Raji (cell line): Measurements from ENCODE around the gene OTUB2.

Experiments
- POLR2A ChIP-seq: IDR thresholded peaks from 2 replicates; pipeline ENCODE4 v1.6.1; 2011; ENCODE audit warnings: low read depth, low read length, control low read depth; ENCODE audit not compliant: insufficient read depth

OTUB2 gene

DNA sequence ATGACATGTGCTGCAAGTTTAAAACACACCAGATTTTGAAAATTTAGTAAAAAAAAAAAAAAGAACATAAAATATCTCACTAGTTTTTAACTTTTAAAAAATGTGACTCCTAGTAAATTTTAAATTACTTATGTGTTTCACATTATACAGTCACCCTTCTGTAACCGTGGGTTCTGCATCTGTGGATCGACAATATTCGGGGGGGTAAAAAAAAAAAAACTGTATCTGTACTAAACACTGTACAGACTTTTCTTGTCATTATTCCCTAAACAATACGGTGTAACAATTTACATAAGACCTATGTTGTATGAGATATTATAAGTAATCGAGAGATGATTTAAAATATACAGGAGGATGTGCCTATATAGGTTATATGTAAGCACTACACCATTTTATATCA lies 51.7 kb downstream of the OTUB2 start:
- TF ChIP-seq POLR2A: no peak

DNA sequence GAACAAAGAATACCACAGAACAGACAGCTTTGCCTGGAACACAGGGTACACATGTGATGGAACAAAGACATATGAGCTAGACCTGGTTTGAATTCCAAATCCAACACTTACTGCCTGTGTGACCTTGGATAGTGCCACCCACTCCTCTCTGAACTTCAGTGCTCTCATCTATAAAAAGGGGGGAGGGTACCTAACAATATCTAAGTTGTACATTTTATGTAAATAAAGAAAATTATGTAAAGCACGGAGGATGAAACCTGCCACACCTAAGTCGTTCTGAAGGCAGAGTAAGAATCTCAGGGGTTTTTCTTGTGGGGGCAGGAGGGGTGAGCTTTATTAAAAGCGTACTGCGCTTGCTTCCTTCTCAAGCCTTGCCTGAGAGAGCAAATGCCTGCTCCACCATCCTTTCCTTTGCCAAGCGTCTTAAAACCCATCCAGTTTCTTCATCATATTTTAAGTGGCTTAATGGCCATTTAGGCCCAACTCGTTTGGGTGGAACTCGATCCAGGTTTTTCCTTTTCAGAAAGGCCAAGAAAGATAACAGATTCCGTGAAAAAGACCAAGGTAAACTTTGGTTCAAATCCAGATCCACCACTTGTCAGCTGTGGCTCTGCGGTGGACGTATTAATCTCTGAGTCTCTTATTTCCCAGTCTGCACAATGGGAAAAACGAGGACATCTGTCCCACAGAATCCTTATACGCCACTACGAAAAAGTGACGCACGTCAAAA lies 53.9 kb downstream of the OTUB2 start:
- TF ChIP-seq POLR2A: no peak

DNA sequence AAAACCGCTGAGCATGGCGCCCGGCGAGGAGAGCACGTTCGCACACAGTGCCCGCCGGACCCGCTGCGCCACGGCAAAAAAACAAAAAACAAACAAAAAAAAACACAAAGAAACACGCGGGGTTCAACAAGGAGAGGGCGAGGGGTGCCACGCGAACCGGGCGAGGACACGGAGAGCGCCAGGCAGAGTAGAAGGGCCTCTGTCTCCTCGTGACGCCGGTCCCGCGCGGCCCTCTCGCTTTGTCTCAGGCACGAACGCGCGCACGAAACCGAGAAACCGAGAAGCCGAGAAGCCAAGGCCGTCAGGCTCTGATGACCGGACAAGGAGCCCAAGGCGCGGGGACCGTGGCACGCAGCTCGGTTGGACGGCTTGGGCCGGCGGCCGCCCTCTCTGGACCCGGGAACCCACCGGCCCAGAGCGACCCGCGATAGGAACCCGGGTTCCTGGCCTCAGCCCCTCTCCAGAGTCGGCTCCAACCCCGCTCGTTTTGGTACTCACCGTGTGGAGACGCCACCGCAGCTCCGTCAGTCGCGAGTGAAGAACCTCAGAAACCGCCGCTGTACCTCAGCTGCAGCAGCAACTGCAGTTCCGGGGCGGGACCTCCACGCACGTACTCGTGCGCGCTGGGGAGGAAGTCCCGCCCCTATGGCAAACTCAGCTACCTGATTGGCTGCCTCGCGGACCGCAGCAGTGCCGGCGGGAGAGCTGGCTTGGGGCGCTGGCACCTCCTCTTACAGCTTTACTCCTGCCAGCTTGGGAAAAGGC lies 54.7 kb downstream of the OTUB2 start, which contains the start of the genes DDX24 and IFI27L1:
Gene DDX24 (minus strand): TSS at position 582 of the 765 bp plus-strand sequence. CDS start 1,460 bp downstream, outside the sequence.
Gene IFI27L1 (plus strand): TSS at position 690 of the 765 bp plus-strand sequence. CDS start 15,628 bp downstream, outside the sequence.
- TF ChIP-seq POLR2A: peak; percentile 94

DNA sequence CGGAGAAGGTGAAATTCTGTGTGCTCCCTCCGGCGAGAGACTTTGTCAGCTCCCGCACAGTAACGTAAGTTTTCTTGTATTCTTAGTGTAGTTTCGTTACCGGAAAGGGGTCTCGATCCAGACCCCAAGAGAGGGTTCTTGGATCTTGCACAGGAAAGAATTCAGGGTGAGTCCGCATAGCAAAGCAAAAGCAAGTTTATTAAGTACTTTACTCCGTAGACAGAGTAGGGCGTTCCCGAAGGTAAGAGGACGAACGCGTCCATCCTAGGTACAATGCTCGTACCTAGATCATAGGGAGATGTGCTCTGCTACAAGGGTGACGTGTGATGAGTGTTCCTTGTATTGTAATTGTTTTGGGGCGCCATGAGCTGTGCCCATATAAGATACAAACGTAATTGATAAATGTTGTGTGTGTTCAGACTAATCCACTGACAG lies 55.3 kb downstream of the OTUB2 start:
- TF ChIP-seq POLR2A: no peak

DNA sequence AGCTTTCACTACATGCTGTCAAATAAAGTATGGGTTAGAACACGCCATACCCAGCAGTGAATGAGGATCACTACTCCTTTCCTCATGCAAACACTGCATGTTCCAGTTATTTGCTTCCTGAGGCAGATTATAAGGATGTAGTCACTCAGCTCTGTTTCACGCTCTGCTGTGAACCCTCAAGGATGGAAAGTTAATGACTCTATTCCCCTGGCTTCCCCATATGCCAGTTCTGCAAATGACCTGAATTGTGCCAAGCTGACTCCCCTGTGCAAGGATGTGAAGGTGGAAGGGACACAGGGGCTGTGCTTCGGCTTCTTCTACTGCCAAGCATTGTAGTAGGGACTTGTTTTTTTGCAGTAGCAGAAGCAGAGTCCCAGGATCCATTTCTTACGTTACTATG lies 61.8 kb downstream of the OTUB2 start:
- TF ChIP-seq POLR2A: no peak

DNA sequence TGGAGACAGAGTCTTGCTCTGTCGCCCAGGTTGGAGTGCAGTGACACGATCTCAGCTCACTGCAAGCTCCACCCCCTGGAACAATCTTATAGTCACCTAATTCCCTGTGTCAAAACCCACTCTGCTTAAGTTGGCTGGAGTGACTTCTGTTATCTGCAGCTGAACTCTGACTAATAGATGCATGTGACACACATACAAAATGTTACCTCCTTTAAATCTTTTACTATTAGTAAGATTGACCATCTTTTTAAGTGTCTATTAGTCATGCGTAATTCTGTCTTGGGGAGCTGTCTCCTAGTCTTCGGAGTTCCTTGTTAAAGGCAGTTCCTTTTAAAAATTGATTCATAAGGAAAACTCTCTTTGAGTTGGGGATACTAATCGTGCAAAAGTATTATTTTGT lies 62.4 kb downstream of the OTUB2 start:
- TF ChIP-seq POLR2A: no peak

DNA sequence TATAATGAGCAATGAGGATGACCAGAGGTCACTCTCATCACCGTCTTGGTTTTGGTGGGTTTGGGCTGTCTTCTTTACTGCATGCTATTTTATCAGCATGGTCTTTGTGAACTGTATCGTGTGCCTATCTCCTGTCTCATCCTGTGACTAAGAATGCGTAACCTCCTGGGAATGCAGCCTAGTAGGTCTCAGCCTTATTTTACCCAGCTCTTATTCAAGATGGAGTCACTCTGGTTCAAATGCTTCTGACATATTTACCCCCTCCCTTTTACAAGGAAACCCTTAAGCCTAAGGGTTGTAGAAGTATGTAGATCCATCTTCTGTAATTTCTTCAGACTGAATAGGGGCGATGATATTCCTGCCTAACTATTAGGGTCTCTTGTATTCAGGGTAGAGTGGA lies 63.3 kb downstream of the OTUB2 start:
- TF ChIP-seq POLR2A: no peak

DNA sequence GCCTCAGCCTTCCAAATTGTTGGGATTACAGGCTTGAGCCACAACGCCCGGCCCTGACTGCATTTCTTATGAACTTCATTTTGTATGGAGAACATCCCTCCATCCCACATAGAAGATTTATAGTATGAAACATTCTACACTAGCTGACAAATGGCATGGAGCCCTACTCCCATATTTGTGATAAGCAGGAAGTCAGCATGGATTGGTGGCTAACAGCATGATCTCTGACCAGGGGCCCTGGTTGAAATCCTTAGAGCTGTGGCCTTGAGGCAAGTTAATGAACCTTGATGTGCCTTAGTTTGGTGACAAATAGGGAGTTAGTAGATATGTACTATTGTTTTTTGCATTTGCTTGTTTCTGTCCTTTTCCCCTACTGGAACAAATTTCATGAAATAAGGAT lies 67.3 kb downstream of the OTUB2 start:
- no peak for TF ChIP-seq POLR2A

DNA sequence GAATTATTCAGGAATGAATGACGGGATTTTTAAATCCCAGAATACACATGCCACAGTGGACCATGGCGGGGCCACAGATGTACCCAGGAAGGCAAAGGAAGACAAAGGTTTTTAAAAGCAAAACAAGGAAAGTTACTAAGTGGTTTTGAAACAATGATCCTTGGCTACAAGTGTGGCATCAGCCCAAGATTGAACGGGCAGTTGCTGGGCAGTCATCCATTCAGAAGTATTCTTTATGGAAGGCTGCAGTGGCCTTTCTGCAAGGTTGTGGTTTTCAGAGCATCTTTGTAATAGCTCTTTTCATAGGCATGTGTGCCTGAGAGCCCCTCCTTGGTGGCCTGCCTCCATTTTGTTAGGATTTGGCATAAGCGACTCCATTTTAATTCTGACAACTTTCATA lies 71.0 kb downstream of the OTUB2 start:
- TF ChIP-seq POLR2A: no peak
